Bone marrow (tissue), 2 donors: ENCODE results near the gene ANKRD49.

ENCODE experiments used
- DNase-seq, 2 donors: peaks; one replicate each; lab custom pipeline; 2025; lab: John Stamatoyannopoulos, UW

Gene ANKRD49

GRCh38 chr11:94507485-94507884, 13.7 kb downstream of the ANKRD49 start:
- no peak for DNase-seq

- DNase-seq = no peak
Measured at GRCh38 chr11:94511932-94512781, 18.4 kb downstream of the ANKRD49 start, which contains the start of gene C11orf97. TSS of gene C11orf97 (plus strand) at chr11:94512461. CDS start at chr11:94512529, 68 bp downstream.

GRCh38 chr11:94513091-94513490, 19.3 kb downstream of the ANKRD49 start:
- DNase-seq = no peak

GRCh38 chr11:94515398-94515797, 21.6 kb downstream of the ANKRD49 start:
- no peak for DNase-seq

- DNase-seq = no peak
Measured at GRCh38 chr11:94516725-94517124, 22.9 kb downstream of the ANKRD49 start.

GRCh38 chr11:94518300-94518699, 24.5 kb downstream of the ANKRD49 start:
- DNase-seq = no peak

- DNase-seq = peak in 1 of 2 donors; percentile 59
Measured at GRCh38 chr11:94519478-94520084, 25.8 kb downstream of the ANKRD49 start.

- DNase-seq = no peak
Measured at GRCh38 chr11:94521684-94522083, 27.9 kb downstream of the ANKRD49 start.

- DNase-seq = no peak
Measured at GRCh38 chr11:94524341-94524740, 30.6 kb downstream of the ANKRD49 start.

GRCh38 chr11:94525546-94526324, 32.0 kb downstream of the ANKRD49 start:
- peak in 1 of 2 donors; percentile 77 for DNase-seq

- peak in 1 of 2 donors; percentile 40 for DNase-seq
Measured at GRCh38 chr11:94526645-94527438, 33.1 kb downstream of the ANKRD49 start.

GRCh38 chr11:94528551-94528950, 34.8 kb downstream of the ANKRD49 start:
- DNase-seq = no peak

GRCh38 chr11:94532211-94532610, 38.4 kb downstream of the ANKRD49 start:
- no peak for DNase-seq

- no peak for DNase-seq
Measured at GRCh38 chr11:94533206-94533605, 39.4 kb downstream of the ANKRD49 start.

- DNase-seq = peak in 1 of 2 donors; percentile 15
Measured at GRCh38 chr11:94533696-94534630, 40.2 kb downstream of the ANKRD49 start.

GRCh38 chr11:94536386-94536785, 42.6 kb downstream of the ANKRD49 start:
- DNase-seq = no peak

GRCh38 chr11:94537031-94537600, 43.3 kb downstream of the ANKRD49 start:
- DNase-seq = no peak

GRCh38 chr11:94539420-94539819, 45.6 kb downstream of the ANKRD49 start:
- DNase-seq = no peak

- peak; percentile 75 to 76 for DNase-seq
Measured at GRCh38 chr11:94543695-94544645, 50.2 kb downstream of the ANKRD49 start, which contains the start of gene FUT4. TSS of gene FUT4 (plus strand) at chr11:94543921. CDS start at chr11:94544134, 213 bp downstream.
